Esophagus squamous epithelium (tissue), 5 donors: ENCODE data around the gene SLC25A22. TPM values are rescaled to one million over a fixed set of nuclear protein-coding genes. Genes with fewer than 3 reads are reported as not detected.

Experiments
- DNase-seq: peaks from one replicate; lab custom pipeline; 2025; lab: John Stamatoyannopoulos, UW
- H3K27ac ChIP-seq, 4 donors: fragments of 200-600 bp; sonication (generic); one replicate each; pipeline ENCODE4 v1.5.1; 2016 to 2019; ENCODE audit warnings: mild to moderate bottlenecking in 1 of 4
- H3K27me3 ChIP-seq, 4 donors: fragments of 200-600 bp; sonication (generic); 1 replicate in 3 of 4; 2 replicates in 1 of 4; pipeline versions ENCODE4 v1.5.1 to v1.6.0; 2017 to 2021; ENCODE audit warnings: antibody characterized with exemption in 1 of 4
- H3K36me3 ChIP-seq, 3 donors: fragments of 200-600 bp; sonication (generic); one replicate each; pipeline ENCODE4 v1.5.1; 2016 to 2019
- H3K4me1 ChIP-seq, 3 donors: fragments of 200-600 bp; sonication (generic); one replicate each; pipeline ENCODE4 v1.5.1; 2017 to 2019
- H3K4me3 ChIP-seq, 4 donors: fragments of 200-600 bp; sonication (generic); 1 replicate in 3 of 4; 2 replicates in 1 of 4; pipeline ENCODE4 v1.5.1; 2016 to 2019; ENCODE audit warnings: mild to moderate bottlenecking in 2 of 4, moderate library complexity in 1 of 4
- H3K9me3 ChIP-seq, 3 donors: fragments of 200-600 bp; sonication (generic); one replicate each; pipeline ENCODE4 v1.5.1; 2016 to 2019
- CTCF ChIP-seq, 6 experiments: fragments of 450-650 bp in 4 of 6; fragments of 200-600 bp in 2 of 6; sonication (generic) in 2 of 6; IDR thresholded peaks; one replicate each; pipeline ENCODE4 v1.5.1; 2016 to 2019; ENCODE audit warnings: antibody characterized with exemption in 6 of 6, mild to moderate bottlenecking in 4 of 6, moderate library complexity in 4 of 6
- POLR2A ChIP-seq, 4 donors: fragments of 450-650 bp; IDR thresholded peaks; one replicate each; pipeline ENCODE4 v1.6.1; 2017; ENCODE audit warnings: antibody characterized with exemption in 4 of 4, mild to moderate bottlenecking in 4 of 4, moderate library complexity in 3 of 4
- WGBS, 2 donors: methylation state at CpG; one replicate each; pipeline ENCODE4 v1.1.5; 2018; 5-methylcytosine and 5-hydroxymethylcytosine counted together
- intact Hi-C: fragments of 100-400 bp; cut with DNase I; formaldehyde crosslinking; loops from one replicate; pipeline ENCODE4 v1.15.0; 2022
- total RNA-seq, 4 donors: library from RNA; depleted of rRNA; stranded (reverse); fragments of >200 nt; gene quantifications; one replicate each; pipeline ENCODE4 v1.1.0, GENCODE V29; 2016
- donor health status: DM: yes; HTN: yes; CAD: no.

The SLC25A22 gene
- total RNA-seq, 4 donors from 2014 or later: 4.0 to 14.7 (median 9.8) TPM

- DNase-seq: no peak
- H3K9me3 ChIP-seq: no peaks in the 10 kb centered on the region
- peaks cover 4 to 30% (median 4%) of the 10 kb centered on the region in 3 donors for H3K36me3 ChIP-seq
- TF ChIP-seq CTCF (IDR thresholded peaks at IDR 0.05) (no peak), POLR2A (IDR thresholded peaks at IDR 0.05) (no peak)
- no peak overlapping the region for H3K4me3 ChIP-seq
- no CpG with 5 or more reads among the region's 15 CpGs for WGBS, 2 donors
- peaks cover 0 to 31% (median 3%) of the 10 kb centered on the region in 4 donors for H3K27me3 ChIP-seq
- H3K4me1 ChIP-seq: peaks cover 24 to 56% (median 31%) of the 10 kb centered on the region in 3 donors
- intact Hi-C loops: no loop called here
- no peak overlapping the region for H3K27ac ChIP-seq
Observed at GRCh38 chr11:792535-792821, 5.6 kb downstream of the SLC25A22 start.

DNA sequence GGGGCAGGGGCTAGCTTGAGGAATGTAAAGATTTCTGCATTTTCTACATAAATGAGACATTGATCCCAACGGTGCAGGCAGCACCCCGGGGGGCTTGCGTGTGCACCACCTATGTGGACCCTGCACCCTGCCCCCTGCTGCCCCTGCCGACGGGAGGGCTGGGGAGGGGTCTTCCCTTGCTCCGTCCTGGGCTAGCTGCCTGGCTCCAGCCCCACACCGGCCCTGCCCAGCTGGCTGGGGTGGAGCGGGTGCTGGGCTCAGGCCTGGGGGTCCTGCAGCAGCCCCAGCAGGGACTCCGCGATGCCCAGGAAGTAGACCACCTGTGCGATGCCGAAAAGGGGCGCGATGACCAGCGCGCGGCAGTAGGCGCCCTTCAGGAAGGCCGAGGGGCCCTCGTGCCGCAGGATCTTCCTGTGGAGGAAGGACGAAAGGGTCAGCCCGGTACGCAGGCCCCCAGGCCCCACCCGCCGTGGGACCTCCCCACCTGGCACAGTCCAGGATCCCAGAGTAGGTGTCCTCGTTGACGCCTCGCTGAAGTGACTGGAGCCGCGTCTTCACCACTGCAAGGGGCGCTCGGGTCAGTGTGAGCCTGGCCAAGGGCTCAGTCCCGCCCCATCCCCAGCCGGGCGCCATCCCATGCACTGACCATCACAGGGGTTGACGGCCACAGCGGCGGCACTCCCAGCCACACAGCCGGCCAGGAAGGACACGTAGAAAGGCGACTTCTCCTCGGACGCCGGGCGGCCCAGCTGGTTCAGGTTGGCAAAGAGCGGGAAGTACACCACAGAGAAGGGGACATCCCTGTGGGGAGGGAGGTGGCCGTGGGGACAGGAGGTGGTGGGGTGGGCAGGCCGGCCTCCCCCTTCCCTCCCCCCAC, 6.2 kb downstream of the SLC25A22 start:
- TF ChIP-seq POLR2A (IDR thresholded peaks at IDR 0.05) (no peak), CTCF (IDR thresholded peaks at IDR 0.05) (no peak)
- peaks cover 4 to 30% (median 4%) of the 10 kb centered on the region in 3 donors for H3K36me3 ChIP-seq
- intact Hi-C loops: no loop called here

DNA sequence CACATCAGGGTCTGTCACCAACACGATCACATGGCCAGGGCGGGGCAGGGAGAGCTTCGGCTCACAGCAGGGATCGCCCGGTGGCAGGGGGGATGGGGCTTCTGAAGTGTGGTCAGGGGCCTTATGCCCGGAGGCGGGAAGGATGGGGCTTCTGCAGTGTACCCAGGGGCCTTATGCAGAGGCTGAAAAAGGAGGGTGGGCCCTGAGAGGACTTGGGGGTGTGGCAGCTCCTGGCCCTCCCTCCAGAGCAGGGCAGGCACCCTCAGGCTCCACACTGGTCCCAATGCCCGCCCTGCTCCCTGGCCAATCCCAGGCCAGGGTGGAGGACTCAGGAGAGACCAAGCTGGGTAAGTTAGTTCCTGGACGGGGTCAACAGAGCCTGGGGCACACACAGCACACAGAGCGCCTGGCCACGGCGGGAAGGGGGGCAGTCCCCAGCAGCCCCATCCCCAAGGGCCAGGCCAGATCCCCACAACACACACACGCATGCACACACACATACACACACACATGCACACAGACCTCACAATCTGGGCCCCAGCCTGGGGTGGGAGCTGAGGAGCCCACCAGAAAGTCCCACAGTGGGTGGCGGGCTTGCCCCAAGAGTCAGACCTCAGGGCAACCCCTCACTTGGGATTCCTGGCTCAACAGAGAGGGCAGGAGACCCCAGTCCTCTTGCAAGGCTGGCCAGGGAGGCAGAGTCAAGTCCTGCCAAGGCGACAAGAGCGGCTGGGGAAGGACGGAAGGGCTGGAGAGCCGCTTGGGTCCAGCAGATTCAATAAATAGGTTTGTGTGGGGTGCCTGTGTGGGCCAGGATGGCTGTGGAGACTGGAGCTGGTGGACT, 7.1 kb downstream of the SLC25A22 start:
- H3K9me3 ChIP-seq: no peaks in the 10 kb centered on the region
- peaks cover 0 to 37% (median 3%) of the 10 kb centered on the region in 4 donors for H3K27me3 ChIP-seq
- H3K36me3 ChIP-seq: peaks cover 4 to 30% (median 4%) of the 10 kb centered on the region in 3 donors
- no peak overlapping the region for H3K27ac ChIP-seq
- WGBS, 2 donors: 41 to 70% methylated on average over 2 to 6 of the region's 18 CpGs
- H3K4me1 ChIP-seq: peaks cover 15 to 40% (median 17%) of the 10 kb centered on the region in 3 donors
- no peak for DNase-seq
- H3K4me3 ChIP-seq: no peak overlapping the region
- TF ChIP-seq POLR2A (IDR thresholded peaks at IDR 0.05) (no peak), CTCF (IDR thresholded peaks at IDR 0.05) (no peak)
- intact Hi-C loops: no loop called here

More for the DNA sequence above, 6.2 kb downstream of the SLC25A22 start:
- WGBS, 2 donors: no CpG with 5 or more reads among the region's 49 CpGs
- Histone ChIP-seq H3K9me3 (no peaks in the 10 kb centered on the region), H3K4me1 (peaks cover 22 to 50% (median 25%) of the 10 kb centered on the region in 3 donors), H3K27me3 (peaks cover 0 to 36% (median 3%) of the 10 kb centered on the region in 4 donors), H3K27ac (no peak overlapping the region), H3K4me3 (no peak overlapping the region)
- no peak for DNase-seq

GRCh38 chr11:789943-790342, 8.1 kb downstream of the SLC25A22 start, which contains the start of gene CEND1:
Gene CEND1 (minus strand): TSS chr11:790090. CDS start chr11:788576, 1,514 bp downstream.
- no peak for DNase-seq
- TF ChIP-seq CTCF (IDR thresholded peaks at IDR 0.05) (no peak), POLR2A (IDR thresholded peaks at IDR 0.05) (no peak)
- Histone ChIP-seq H3K36me3 (peaks cover 4 to 30% (median 4%) of the 10 kb centered on the region in 3 donors), H3K4me1 (peaks cover 6 to 30% (median 7%) of the 10 kb centered on the region in 3 donors), H3K9me3 (no peaks in the 10 kb centered on the region), H3K27me3 (peaks cover 0 to 37% (median 3%) of the 10 kb centered on the region in 4 donors), H3K4me3 (peak within 1 kb of the TSS in 1 of 4 donors; percentile 35), H3K27ac (no peak within 1 kb of the TSS)
- intact Hi-C loops: no loop called here
- WGBS, 2 donors: no CpG with 5 or more reads among the region's 44 CpGs
